Astrocyte (in vitro differentiated cells and primary cell): Measurements from ENCODE around the gene HSD11B2. TPM values are rescaled to one million over a fixed set of nuclear protein-coding genes. Genes with fewer than 3 reads are reported as not detected.

Experiments used
- DNase-seq: peaks from one replicate; pipeline ENCODE4 v3.0.0-alpha.2; 2010; ENCODE audit warnings: low read depth
- FAIRE-seq: peaks from 2 replicates; lab custom pipeline; 2011; peaks lifted over from hg19 to GRCh38; lab: Jason Lieb, UNC
- H2AFZ ChIP-seq: 2 replicates; pipeline ENCODE4 v1.6.0; 2012; ENCODE audit warnings: low read depth, low read length, inconsistent platforms
- H3K27ac ChIP-seq: 2 replicates; pipeline ENCODE4 v1.5.1; 2011; ENCODE audit warnings: low read depth, low read length, inconsistent platforms
- H3K27me3 ChIP-seq: 2 replicates; pipeline ENCODE4 v1.6.0; 2011; ENCODE audit warnings: low read length, inconsistent platforms; ENCODE audit not compliant: insufficient read depth
- H3K36me3 ChIP-seq: 2 replicates; pipeline ENCODE4 v1.5.1; 2011; ENCODE audit warnings: low read length, inconsistent platforms; ENCODE audit not compliant: insufficient read depth
- H3K4me1 ChIP-seq: 2 replicates; pipeline ENCODE4 v1.5.1; 2011; ENCODE audit warnings: low read length, inconsistent platforms; ENCODE audit not compliant: insufficient read depth
- H3K4me2 ChIP-seq: 2 replicates; pipeline ENCODE4 v1.6.0; 2012; ENCODE audit warnings: low read length, inconsistent platforms
- H3K4me3 ChIP-seq: 2 replicates; pipeline ENCODE4 v1.5.1; 2011; ENCODE audit warnings: low read depth, mild to moderate bottlenecking, low read length, inconsistent platforms; ENCODE audit not compliant: insufficient read depth
- H3K79me2 ChIP-seq: 2 replicates; pipeline ENCODE4 v1.6.0; 2012; ENCODE audit warnings: mild to moderate bottlenecking, low read length, inconsistent platforms; ENCODE audit not compliant: insufficient read depth
- H3K9ac ChIP-seq: 2 replicates; pipeline ENCODE4 v1.6.0; 2012; ENCODE audit warnings: mild to moderate bottlenecking, low read length, inconsistent platforms
- H3K9me3 ChIP-seq: 2 replicates; pipeline ENCODE4 v1.5.1; 2012; ENCODE audit warnings: low read depth, mild to moderate bottlenecking, low read length, inconsistent platforms; ENCODE audit not compliant: insufficient read depth
- H4K20me1 ChIP-seq: 2 replicates; pipeline ENCODE4 v1.6.0; 2012; ENCODE audit warnings: low read length, inconsistent platforms; ENCODE audit not compliant: insufficient read depth
- H3K27ac Mint-ChIP-seq: one replicate; pipeline ENCODE4 v1.8.0; 2021; ENCODE audit warnings: mild to moderate bottlenecking, mixed read lengths; ENCODE audit not compliant: unreplicated experiment
- H3K27me3 Mint-ChIP-seq: one replicate; pipeline ENCODE4 v1.8.0; 2021; ENCODE audit warnings: low read depth, mixed read lengths; ENCODE audit not compliant: unreplicated experiment
- H3K36me3 Mint-ChIP-seq: one replicate; pipeline ENCODE4 v1.8.0; 2021; ENCODE audit warnings: low read depth, mixed read lengths; ENCODE audit not compliant: unreplicated experiment
- H3K4me1 Mint-ChIP-seq: one replicate; pipeline ENCODE4 v1.8.0; 2021; ENCODE audit warnings: low read depth, mixed read lengths; ENCODE audit not compliant: unreplicated experiment
- H3K4me3 Mint-ChIP-seq: one replicate; pipeline ENCODE4 v1.8.0; 2021; ENCODE audit warnings: mild to moderate bottlenecking, moderate library complexity, mixed read lengths; ENCODE audit not compliant: unreplicated experiment
- H3K9me3 Mint-ChIP-seq: one replicate; pipeline ENCODE4 v1.8.0; 2021; ENCODE audit warnings: mild to moderate bottlenecking, mixed read lengths; ENCODE audit not compliant: unreplicated experiment
- CTCF ChIP-seq: IDR thresholded peaks from 2 replicates; pipeline ENCODE4 v1.5.1; 2011; ENCODE audit warnings: low read depth, mild to moderate bottlenecking, inconsistent platforms, low read length, moderate library complexity; ENCODE audit not compliant: insufficient read depth
- EZH2 ChIP-seq: IDR thresholded peaks from 2 replicates; pipeline ENCODE4 v1.6.1; 2012; ENCODE audit warnings: mild to moderate bottlenecking, low read length, inconsistent platforms; ENCODE audit not compliant: insufficient read depth
- total RNA-seq: library from RNA; stranded (reverse); gene quantifications from 2 replicates; pipeline ENCODE4 v1.2.1, GENCODE V29; 2021

HSD11B2 gene
- total RNA-seq, 1 donor from 2014 or later, result not detected

DNA sequence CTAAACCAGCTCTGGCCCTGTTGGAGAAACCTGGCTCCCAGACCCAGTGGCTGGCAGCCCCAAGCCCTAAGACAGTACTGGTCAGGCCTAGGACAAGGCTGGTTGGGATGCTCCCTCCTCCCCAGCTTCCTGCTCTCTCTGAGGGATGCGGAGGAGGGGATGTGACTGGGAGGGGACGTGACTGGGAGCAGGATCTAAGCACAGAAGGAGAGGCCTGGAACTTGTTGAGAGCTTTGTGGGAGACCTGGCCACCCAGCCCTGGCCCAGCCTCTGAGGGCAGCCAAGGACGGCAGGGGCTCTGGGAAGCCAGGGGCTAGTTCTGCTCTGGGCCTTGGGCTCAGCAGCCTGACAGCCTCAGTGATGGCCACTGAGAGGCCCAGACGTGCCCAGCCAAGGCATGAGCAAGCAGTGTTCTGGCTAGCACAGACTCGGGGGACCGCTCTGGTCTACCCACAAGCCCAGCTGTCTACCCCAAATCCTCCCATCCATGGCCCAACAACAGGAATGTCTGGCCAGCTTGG lies 27.3 kb downstream of the HSD11B2 start:
- H3K4me1 ChIP-seq, result peaks cover 9% of the 10 kb centered on the region
- H3K36me3 ChIP-seq, result peaks cover 2% of the 10 kb centered on the region
- Mint-ChIP-seq H3K27ac (no peak overlapping the region), H3K9me3 (no peaks in the 10 kb centered on the region), H3K4me1 (peaks cover 26% of the 10 kb centered on the region), H3K27me3 (no peaks in the 10 kb centered on the region), H3K4me3 (no peak overlapping the region), H3K36me3 (peaks cover 5% of the 10 kb centered on the region)
- no peaks in the 10 kb centered on the region for H3K9me3 ChIP-seq
- no peak for DNase-seq
- H3K27me3 ChIP-seq, result no peaks in the 10 kb centered on the region
- H2AFZ ChIP-seq, result no peak overlapping the region
- H3K9ac ChIP-seq, result no peak overlapping the region
- no peak overlapping the region for H3K4me3 ChIP-seq
- no peak overlapping the region for H3K4me2 ChIP-seq
- H3K27ac ChIP-seq, result no peak overlapping the region
- no peak for TF ChIP-seq EZH2
- TF ChIP-seq CTCF, result no peak
- FAIRE-seq, result no peak
- H3K79me2 ChIP-seq, result peaks cover 72% of the 10 kb centered on the region
- H4K20me1 ChIP-seq, result peaks cover 100% of the 10 kb centered on the region

GRCh38 chr16:67459066-67459860 lies 28.3 kb downstream of the HSD11B2 start:
- H3K9ac ChIP-seq, result no peak overlapping the region
- FAIRE-seq, result no peak
- TF ChIP-seq EZH2 (no peak), CTCF (no peak)
- H3K4me2 ChIP-seq, result no peak overlapping the region
- Mint-ChIP-seq H3K4me3 (no peak overlapping the region), H3K36me3 (peaks cover 2% of the 10 kb centered on the region), H3K27ac (no peak overlapping the region), H3K27me3 (no peaks in the 10 kb centered on the region), H3K9me3 (no peaks in the 10 kb centered on the region), H3K4me1 (peaks cover 21% of the 10 kb centered on the region)
- H3K36me3 ChIP-seq, result no peaks in the 10 kb centered on the region
- peaks cover 100% of the 10 kb centered on the region for H4K20me1 ChIP-seq
- H3K9me3 ChIP-seq, result no peaks in the 10 kb centered on the region
- H3K79me2 ChIP-seq, result peaks cover 73% of the 10 kb centered on the region
- DNase-seq, result no peak
- peaks cover 9% of the 10 kb centered on the region for H3K4me1 ChIP-seq
- H2AFZ ChIP-seq, result no peak overlapping the region
- H3K4me3 ChIP-seq, result no peak overlapping the region
- H3K27me3 ChIP-seq, result no peaks in the 10 kb centered on the region
- no peak overlapping the region for H3K27ac ChIP-seq

- H3K27ac ChIP-seq, result no peak overlapping the region
- peaks cover 2% of the 10 kb centered on the region for H3K36me3 Mint-ChIP-seq
These were observed 28.9 kb downstream of the HSD11B2 start for GRCh38 chr16:67459861-67460150.

More at GRCh38 chr16:67459861-67460150, 28.9 kb downstream of the HSD11B2 start:
- FAIRE-seq (no peak), DNase-seq (no peak)
- Histone ChIP-seq H3K9ac (no peak overlapping the region), H3K27me3 (no peaks in the 10 kb centered on the region), H2AFZ (no peak overlapping the region), H3K4me1 (peaks cover 9% of the 10 kb centered on the region), H3K4me2 (no peak overlapping the region), H3K36me3 (no peaks in the 10 kb centered on the region), H3K79me2 (peaks cover 79% of the 10 kb centered on the region), H3K9me3 (no peaks in the 10 kb centered on the region), H3K4me3 (no peak overlapping the region), H4K20me1 (peaks cover 100% of the 10 kb centered on the region)
- H3K27me3 Mint-ChIP-seq, result no peaks in the 10 kb centered on the region
- no peaks in the 10 kb centered on the region for H3K9me3 Mint-ChIP-seq
- no peak for TF ChIP-seq CTCF
- TF ChIP-seq EZH2, result no peak
- peaks cover 20% of the 10 kb centered on the region for H3K4me1 Mint-ChIP-seq
- no peak overlapping the region for H3K27ac Mint-ChIP-seq
- no peak overlapping the region for H3K4me3 Mint-ChIP-seq
